CD4-positive, alpha-beta T cell treated with Interleukin-1 beta for 1 hour (primary cell): ENCODE results near the gene ANKS4B.
"Not testable (repeated sequence)": the region's sequence is repeated elsewhere in the genome, so short reads cannot be mapped to it uniquely, and the experiment has no call there.

ENCODE experiments used
- DNase-seq, 2 donors: peaks; one replicate each; pipeline ENCODE4 v3.0.0-alpha.2; 2020 to 2022

The ANKS4B gene

DNA sequence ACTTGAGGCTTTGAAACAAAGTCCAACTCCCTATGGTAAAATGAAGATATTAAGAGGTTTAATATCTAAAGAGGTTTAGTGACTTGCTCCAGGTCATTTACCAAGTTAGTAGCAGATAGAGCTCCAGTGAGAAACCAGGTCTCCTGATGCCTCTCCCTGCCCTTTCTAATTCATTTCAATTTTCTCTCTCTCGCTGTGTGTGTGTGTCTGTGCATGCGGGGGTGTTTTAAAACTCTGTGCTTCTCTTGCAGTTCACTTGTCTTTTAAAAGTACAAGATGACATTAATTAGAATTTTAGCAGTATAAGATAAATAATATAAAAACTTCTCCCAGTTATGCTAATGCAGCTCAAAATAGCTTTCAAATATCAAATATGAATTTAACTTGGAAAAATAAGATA is 13.9 kb upstream of the ANKS4B start:
- DNase-seq, result no peak

DNA sequence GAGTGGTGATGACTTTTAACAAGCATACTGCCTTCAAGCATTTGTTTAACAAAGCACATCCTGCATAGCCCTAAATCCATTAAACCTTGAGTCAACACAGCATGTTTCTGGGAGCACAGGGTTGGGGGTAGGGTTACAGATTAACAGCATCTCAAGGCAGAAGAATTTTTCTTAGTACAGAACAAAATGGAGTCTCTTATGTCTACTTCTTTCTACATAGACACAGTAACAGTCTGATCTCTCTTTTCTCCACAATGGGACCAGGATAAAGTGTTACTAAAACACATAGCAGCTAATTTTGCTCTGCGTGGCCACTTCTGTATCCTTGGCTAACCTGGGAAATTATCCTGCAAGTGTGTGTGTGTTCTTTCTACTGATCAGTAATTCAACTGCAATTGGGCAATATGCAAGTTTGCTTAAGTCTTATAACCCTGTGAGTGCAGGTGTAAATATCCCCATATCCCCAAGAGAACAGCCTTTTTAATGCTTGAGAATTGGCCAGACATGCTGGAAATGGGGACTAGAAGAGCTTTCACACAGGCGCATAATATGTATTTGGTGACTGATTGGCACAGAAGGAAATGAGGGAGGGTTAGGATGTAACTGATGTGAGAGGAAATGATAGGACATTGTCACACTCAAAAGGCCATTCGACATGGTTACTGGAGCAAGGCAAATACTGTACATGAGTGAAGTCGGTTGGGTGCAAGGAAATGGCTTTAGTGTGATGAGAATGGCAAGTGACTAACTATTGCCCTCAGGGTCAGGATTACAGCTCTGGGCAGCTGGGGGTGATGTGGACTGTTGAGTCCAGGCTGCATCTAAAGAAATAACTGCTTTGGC is 10.8 kb upstream of the ANKS4B start:
- no peak for DNase-seq

DNA sequence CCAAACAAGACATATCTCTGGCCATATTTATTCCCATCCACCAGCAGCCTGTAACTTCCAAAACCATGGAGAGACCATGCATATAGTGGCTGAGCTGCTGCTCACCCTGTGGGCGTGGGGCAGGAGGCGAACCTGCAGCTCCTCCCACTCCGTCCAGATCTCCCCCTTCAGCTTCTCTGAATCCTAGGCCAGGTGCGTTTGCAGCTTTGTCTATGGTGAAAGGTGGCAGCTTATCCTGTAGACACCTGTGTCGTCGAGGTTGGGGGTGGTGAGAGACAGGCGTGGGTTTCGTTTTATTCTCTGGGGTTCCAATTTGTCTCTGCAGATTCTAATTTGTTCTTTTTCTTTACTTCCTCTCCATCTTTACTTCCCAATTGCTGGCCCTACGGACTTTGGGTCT is 9.7 kb upstream of the ANKS4B start:
- DNase-seq, result no peak

DNA sequence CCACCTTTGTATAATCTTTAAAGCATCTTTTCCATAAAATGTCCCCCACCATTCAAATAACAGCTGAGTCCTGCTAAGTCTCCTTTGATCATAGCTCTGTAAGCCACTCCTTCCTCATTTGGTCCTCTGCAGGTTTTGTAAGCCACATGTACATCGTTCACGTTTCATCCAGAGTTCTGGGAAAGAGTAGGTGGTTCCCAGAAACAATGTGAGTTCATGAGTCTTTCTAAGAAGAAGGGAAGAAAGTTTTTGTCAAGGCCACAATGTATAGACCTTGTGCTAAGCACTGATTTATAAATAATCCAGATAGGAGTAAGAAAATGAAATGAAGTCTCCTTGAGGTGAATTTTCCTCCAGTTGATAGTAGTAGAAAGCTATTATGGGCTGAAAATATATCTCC is 8.7 kb upstream of the ANKS4B start:
- no peak for DNase-seq

DNA sequence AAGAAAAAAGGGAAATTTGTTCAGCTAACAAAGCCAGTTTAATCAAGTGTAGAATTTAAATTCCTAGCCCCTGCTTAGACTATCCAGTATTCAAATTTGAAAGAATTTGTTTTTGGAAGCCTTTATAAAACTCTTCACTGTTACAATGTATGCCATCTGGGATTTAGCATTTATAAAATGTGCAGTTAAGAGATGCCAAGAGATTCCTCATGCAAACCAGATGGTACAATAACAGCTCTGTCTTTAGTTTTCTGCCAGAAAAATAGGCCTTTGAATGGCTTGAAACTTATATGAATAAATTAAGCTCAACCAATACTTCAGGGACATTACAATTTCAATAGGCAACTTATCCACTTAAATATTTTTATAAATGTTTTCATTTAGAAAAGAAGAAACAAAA is 6.8 kb upstream of the ANKS4B start:
- DNase-seq, result no peak

DNA sequence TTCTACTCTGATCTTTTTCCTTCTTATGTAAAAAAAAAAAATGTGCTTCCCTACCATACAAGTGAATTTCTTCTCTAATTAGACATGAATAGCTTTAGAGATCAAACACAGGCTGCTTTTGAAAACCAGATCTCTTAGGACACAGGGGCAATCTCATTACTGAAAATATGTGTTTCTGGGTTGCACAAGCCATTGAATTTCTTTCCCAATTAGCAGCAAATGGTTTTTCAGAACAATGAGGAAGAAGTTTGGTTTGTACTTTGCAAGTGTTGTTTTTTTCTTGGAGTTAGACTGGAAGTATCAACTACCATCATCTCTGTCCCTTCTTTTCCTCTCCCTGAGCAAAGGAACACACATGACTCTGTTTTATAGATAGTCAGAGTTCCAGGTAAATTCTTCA is 5.6 kb upstream of the ANKS4B start:
- DNase-seq, result no peak

DNA sequence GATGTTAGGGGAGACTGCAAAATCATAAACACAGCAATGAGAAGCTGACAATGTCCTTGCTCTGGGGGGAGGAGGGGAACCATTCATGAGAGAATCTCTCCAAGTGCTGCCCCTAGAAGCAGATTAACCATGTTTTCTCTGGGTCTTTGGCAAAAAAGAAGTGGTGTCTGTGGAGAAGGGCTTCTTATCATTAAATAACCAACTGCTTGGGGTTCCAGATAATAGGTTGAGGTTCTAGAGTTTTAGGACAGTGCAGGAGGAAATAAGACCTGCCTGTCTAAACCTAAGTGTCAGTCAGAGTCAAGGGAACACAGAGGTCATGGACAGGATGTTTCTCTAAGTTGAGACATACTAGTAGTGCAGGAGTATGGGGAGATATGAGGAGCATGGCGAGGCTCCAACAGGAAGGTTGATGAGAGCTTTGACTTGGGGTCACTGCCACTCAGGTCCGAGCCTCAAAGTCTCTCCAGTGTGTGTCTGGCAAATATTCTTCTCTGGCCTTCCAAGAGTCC is 5.1 kb upstream of the ANKS4B start:
- DNase-seq, result no peak

DNA sequence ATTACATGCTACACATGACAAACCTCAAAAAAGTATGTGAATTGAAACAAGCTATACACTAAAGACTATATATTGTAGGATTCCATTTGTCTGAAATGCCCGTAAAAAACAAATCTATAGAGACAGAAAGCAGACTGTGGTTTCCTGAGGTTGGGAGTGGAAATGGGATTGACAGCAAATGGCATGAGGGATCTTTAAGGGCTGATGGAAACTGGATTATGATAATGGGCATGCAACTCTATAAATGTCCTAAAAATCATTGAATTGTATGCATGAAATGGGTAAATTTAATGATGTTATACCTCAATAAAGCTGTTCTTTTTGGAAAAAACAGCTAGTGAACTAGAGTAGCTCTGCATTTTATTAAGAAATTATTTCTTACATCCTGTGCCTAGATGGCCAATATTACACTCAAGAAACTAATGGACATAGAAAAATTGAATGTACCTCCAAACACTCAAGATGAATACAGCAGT is 416 bp upstream of the ANKS4B start:
- no peak for DNase-seq

DNA sequence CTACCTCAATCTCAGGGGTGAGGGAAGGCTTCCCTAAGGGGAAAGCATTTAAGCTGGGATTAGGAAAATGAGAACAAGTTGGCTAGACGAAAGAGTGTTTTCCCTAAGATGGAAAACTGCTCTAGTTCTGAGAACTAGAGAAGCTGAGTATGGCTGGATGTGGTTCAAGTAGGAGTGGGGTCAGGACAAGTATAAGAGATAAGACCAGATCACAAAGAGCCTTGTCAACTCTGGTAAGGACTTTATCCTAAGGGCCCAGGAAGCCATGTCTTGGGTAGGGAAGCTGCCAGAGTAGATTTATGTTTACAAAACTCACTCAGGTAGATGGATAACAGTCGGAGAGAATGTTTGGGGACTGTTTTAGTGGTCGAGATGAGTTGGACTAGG is 1.7 kb downstream of the ANKS4B start:
- DNase-seq, result no peak

DNA sequence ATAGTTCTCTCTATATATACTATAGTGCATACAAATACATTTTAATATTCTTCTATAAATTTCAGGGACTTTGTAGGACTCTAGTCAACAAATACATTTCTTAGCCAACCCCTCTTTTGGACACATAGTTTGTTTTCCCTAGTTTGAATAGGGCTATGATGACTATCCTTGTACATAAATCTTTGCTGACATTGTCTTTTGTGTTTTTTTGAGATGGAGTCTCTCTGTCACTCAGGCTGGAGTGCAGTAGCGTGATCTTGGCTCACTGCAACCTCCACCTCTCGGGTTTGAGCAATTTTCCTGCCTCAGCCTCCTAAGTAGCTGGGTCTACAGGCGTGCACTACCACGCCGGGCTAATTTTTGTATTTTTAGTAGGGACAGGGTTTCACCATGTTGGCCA is 3.3 kb downstream of the ANKS4B start:
- DNase-seq, result no peak

DNA sequence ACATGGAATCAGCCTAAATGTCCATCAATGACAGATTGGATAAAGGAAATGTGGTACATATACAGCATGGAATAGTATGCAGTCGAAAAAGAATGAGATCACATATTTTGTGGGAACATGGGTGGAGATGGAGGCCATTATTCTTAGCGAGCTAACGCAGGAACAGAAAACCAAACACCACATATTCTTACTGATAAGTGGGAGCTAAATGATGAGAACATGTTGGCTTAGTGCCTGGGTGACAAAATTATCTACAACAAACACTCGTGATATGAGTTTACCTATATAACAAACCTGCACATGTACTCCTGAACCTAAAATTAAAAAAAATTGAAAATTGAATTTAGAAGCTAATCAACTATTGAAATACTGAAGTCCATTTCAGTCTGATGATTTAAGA is 6.1 kb downstream of the ANKS4B start:
- DNase-seq, result no peak

DNA sequence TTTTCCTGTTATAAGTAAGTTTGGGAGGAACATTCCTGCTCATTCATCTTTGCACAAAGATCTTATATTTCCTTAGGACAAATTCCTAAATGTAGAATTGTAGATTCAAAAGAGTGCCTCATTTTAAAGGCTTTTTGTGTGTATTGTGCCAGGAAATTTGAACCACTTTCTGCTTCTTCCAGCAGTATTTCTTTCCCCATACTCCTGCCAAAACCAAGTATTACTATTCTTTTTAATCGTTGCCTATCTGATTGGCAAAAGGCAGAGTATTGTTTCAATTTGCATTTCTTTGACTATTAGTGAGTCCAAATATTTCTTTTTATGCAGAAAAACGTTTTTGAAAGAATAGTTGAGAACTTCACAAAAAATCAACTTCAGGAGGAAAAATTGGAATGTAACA is 9.3 kb downstream of the ANKS4B start:
- DNase-seq, result no peak

DNA sequence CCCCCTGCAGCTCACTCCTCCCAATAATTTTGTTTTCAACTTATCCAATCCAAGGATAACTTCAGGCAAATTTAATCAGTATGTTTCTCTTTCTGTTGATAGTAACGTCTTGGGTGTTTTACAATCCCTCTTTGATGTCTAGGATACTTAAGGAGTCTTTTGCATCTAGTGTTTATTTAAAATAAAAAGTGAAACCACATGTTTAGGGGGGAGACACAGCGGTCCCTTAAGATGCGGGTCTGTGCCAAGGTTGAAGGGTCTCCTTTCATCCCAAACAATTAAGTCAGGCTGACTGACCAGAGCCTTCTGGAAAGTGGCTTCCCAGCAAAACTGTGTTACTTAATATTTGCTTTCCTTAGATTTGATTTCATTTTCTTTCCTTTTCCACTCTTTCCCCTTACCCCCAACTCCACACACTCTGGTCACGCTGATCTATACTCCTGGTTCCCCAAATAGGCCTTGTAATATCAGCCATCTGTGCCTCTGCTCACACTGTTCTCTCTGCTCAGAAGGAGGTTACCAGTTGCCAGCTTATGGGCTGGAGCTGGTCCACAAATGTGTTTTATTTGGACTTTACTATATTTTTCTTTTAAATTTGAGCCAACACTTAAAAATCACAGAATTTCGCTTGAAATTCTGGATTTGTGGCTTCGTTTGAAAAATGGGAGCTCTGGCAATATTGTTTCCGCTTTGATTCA is 11.2 kb downstream of the ANKS4B start:
- DNase-seq, result no peak

DNA sequence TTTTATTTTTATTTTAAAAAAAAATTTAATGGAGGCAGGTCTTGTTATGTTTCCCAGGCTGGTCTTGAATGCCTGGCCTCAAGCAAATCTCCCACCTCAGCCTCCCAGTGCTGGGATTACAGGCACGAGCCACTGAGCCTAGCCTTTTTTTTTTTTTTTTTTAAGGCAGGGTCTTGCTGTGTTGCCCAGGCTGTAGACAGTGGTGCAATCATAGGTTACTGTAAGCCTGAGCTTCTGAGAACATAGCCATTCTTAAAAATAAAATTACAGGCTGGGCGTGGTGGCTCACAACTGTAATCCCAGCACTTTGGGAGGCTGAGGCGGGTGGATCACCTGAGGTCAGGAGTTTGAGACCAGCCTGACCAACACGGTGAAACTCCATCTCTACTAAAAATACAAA is 14.7 kb downstream of the ANKS4B start:
- not testable (repeated sequence) for DNase-seq

DNA sequence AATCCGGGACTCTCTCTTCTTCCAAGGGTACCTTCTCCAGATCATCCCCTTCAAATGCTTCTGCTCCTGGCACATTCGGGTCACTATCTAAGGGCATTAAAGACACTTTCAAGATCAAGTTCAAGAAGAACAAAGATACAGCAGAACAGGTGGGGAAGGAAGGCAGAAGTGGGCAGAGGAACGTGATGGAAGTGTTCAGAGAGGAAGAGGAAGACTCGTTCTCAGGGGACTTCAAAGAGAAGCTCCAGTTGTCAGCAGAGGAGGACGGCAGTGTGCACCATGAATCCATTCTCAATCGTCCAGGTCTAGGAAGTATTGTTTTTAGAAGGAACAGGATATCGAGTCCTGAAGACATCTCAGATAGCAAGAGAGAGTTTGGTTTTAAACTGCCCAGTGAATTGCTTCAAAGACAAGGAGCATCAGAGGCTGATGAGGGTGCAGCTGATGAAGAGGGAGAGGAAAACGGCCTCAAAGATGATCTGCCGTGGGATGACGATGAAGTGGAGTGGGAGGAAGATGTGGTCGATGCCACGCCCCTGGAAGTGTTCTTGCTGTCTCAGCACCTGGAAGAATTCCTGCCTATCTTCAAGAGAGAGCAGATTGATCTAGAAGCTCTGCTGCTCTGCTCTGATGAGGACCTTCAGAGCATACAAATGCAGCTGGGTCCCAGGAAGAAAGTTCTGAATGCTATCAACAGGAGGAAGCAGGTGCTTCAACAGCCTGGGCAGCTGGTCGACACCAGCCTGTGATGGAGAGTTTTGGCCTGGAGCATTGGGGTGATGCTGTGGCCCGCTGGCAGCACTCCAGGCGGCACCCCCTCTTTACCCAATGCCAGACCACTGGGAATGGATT is 16.8 kb downstream of the ANKS4B start:
- no peak for DNase-seq

DNA sequence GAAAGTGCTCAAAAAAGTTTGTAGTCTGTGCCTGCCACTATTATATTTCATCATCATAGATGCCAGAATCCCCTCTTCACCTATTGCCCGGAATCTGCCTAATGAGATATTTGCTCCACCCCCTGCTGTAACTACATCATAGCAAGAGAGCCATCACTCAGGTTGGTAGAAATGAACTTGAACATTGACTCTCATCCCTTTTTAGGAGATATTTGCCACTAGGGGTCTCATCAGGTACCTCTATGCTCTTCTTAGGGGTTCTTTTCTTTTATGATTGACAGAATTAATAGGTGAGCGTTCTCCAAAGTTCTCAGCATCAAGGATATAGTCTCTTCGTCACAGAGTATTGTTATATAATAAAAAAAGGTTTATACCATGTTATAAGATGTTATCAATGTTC is 20.0 kb downstream of the ANKS4B start:
- DNase-seq, result no peak

DNA sequence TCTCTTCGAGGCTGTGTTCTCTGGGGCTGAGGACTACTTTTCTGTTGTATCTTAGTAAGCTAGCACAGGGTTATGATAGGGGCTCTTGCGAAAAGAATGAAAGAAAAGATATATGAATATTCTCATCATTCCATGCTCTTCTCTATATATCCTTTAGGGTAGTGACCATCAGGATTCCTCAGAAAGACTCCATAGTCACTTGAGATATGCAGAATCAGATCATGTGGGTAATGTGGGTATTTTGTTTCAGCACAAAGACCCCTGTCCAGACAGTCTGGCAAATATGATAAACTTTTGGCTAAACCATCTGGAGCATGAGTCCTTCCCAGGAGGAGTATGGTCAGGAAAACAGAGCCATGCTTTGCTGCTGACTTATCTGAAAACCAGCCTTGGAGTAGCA is 23.1 kb downstream of the ANKS4B start:
- no peak for DNase-seq

DNA sequence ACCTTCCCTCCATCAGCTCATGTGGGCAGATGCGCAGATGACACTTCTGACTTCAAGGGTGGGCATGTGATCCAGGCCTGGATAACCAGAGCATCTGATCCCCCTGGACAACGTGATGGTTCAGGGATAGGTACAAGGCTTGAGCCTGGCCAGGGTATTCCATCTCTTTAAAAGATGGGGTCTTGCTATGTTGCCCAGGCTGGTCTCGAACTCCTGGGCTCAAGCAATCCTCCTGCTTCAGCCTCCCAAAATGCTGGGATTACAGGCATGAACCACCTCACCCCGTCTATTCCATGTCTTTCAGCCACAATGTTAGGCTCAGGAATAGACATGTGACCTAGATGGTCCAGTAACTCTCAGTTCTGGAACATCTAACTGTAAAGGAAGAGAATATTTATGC is 23.8 kb downstream of the ANKS4B start:
- DNase-seq, result no peak

DNA sequence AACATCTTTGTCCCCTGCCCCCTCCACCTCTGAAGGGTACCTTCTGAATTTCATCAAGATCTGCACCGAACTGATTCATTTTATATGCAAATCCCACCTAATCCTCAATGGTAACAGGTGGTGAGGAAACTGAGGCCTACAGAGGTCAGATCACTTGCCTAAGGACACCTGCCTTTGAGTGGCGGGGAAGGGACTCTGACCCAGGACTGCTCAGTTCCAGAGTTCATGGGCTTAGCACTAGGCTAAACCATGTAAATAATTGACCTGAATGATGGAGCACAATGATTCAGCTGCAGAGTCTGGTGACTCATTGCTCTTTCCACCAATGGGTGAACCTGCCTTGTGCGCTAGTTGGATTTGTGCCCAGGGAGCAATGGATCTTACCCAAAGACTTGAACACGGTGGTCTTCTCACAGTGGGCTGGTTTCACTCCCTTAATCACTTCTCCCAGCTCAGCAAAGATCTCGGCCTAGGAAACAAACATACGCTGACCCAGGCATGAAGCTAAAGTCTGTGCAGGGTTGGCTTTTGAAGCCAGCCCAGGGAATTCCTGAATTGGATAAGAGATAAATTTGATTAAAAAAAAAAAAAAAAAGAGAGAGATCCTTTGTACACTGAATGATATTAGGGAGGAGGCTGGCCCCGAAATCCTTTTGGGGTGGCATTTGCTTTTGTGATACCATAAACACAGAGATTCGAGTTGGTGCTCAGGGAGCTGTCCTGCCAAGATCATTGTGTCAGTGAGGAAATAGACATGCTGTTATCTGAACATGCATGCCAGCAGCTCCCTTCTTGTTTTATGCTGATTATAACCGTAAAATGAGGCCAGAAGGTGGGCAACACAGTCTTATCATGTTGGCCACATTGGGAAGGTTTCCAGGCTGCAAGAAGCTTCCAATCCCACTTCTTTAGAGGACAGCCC is 27.6 kb downstream of the ANKS4B start:
- DNase-seq, result no peak

DNA sequence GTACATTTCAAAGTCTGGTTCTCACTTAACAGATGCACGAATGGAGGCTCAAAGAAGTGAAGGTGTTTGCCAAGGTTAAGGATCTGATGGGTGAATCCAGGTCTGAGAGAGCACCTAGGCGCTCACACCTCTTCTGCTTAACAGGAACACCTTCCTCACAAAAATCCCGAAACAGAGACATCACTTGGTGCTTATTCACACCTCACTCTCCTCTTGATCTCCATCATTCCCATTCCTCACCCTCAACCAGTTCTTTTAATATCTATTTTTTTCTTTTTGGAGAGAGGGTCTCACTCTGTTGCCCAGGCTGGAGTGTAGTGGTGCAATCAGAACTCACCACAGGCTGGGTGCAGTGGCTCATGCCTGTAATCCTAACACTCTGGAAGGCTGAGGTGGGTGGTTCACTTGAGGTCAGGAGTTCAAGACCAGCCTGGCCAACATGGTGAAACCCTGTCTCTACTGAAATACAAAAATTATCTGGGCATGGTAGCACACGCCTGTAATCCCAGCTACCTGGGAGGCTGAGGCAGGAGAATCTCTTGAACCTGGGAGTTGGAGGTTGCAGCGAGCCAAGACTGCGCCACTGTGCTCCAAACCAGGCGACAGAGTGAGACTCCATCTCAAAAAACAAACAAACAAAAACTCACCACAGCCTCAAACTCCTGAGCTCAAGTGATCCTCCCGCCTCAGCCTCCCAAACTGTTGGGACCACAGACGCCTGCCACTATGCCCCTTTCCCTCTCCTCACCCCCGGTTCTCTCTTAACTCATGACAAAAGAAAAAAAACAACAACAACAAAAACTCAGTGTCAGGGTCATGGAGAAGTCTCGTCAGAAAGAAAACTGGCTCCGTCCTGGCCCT is 29.5 kb downstream of the ANKS4B start:
- no peak for DNase-seq
